K562 (cell line): ENCODE data around the gene PRRG1.

Source experiments
- CEBPB ChIP-seq: fragments of 450-650 bp; IDR thresholded peaks from 2 replicates; pipeline ENCODE4 v1.6.1; 2016; ENCODE audit warnings: missing genetic modification characterization, missing compliant biosample characterization
- CTCF ChIP-seq, 3 experiments: IDR thresholded peaks in 2 of 3; conservative IDR thresholded peaks in 1 of 3; 2 replicates each; pipeline ENCODE4 v1.5.1; 2011 to 2012; ENCODE audit warnings: low read length in 3 of 3, mild to moderate bottlenecking in 3 of 3, control low read depth in 2 of 3, improper control_type of control experiment in 1 of 3, inconsistent platforms in 1 of 3, low read depth in 1 of 3, mixed read lengths in 1 of 3, moderate library complexity in 1 of 3; ENCODE audit not compliant: insufficient read depth in 2 of 3
- EZH2 ChIP-seq: IDR thresholded peaks from 2 replicates; pipeline ENCODE4 v1.6.1; 2012; ENCODE audit warnings: low read depth, mild to moderate bottlenecking, inconsistent platforms, low read length, borderline replicate concordance
- MTA3 ChIP-seq: fragments of 450-650 bp; formaldehyde crosslinking; IDR thresholded peaks from 2 replicates; pipeline ENCODE4 v1.6.1; 2017; ENCODE audit warnings: mild to moderate bottlenecking, borderline replicate concordance
- POLR2AphosphoS5 ChIP-seq: IDR thresholded peaks from 2 replicates; pipeline ENCODE4 v1.6.1; 2011; ENCODE audit warnings: mild to moderate bottlenecking, low read depth, low read length, moderate library complexity; ENCODE audit not compliant: control insufficient read depth, insufficient read depth
- PTBP1 ChIP-seq: fragments of 200-400 bp; formaldehyde crosslinking; IDR thresholded peaks from 2 replicates; pipeline ENCODE4 v1.6.1; 2017; ENCODE audit warnings: low read depth, low read length
- RFX7 ChIP-seq: fragments of 250-450 bp; sonication (Bioruptor Pico); IDR thresholded peaks from 2 replicates; pipeline ENCODE4 v1.5.1; 2021; ENCODE audit warnings: mild to moderate bottlenecking
- SIN3A ChIP-seq, 2 experiments: fragments of 150-350 bp in 1 of 2; IDR thresholded peaks; 2 replicates each; pipeline ENCODE4 v1.6.1; 2011 to 2016; ENCODE audit warnings: borderline replicate concordance in 2 of 2, low read depth in 2 of 2, low read length in 2 of 2, mild to moderate bottlenecking in 2 of 2, moderate library complexity in 2 of 2; ENCODE audit not compliant: control insufficient read depth in 1 of 2
- TEAD4 ChIP-seq, 2 experiments: sonication (generic) in 1 of 2; formaldehyde crosslinking in 1 of 2; IDR thresholded peaks; 2 replicates each; pipeline versions ENCODE4 v1.6.1 to v1.8.0; 2012 to 2022; ENCODE audit warnings: borderline replicate concordance in 1 of 2, inconsistent platforms in 1 of 2, low read length in 1 of 2, mild to moderate bottlenecking in 1 of 2, missing genetic modification reagents in 1 of 2
- ZNF274 ChIP-seq: IDR thresholded peaks from 2 replicates; pipeline ENCODE4 v1.6.1; 2011; ENCODE audit warnings: low read depth, mild to moderate bottlenecking, low read length, moderate library complexity, borderline replicate concordance

- TF ChIP-seq PTBP1 (no peak), EZH2 (no peak), ZNF274 (no peak), CEBPB (tag) (no peak), RFX7 (CRISPR knock-in tag) (no peak), CTCF (IDR thresholded peaks at IDR 0.05 in 2 of 3, conservative IDR thresholded peaks at IDR 0.05 in 1 of 3; ENCODE audit: insufficient read depth in 2 of 3, low read depth in 1 of 3, low read length in 3 of 3) (no peak), TEAD4 (IDR thresholded peaks at IDR 0.05; ENCODE audit: low read length) (no peak), TEAD4 (CRISPR knock-in tag; IDR thresholded peaks at IDR 0.05; ENCODE audit: borderline replicate concordance) (no peak), MTA3 (no peak), SIN3A (IDR thresholded peaks at IDR 0.05; ENCODE audit: borderline replicate concordance in 2 of 2, control insufficient read depth in 1 of 2, low read depth in 2 of 2, low read length in 2 of 2) (no peak), POLR2AphosphoS5 (no peak)
Observed at GRCh38 chrX:37453821-37454220, 104.7 kb downstream of the PRRG1 start.
